Gastrocnemius medialis (tissue), 4 donors: ENCODE measurements around the gene DCAF5. TPM values are rescaled to one million over a fixed set of nuclear protein-coding genes. Genes with fewer than 3 reads are reported as not detected.

ENCODE experiments used
- ATAC-seq, 2 donors: fragments of 150-250 bp; one replicate each; pipeline ENCODE4 v1.9.1; 2016
- DNase-seq, 2 donors: peaks; one replicate each; pipeline ENCODE4 v3.0.0-alpha.2; 2019
- H3K27ac ChIP-seq, 4 donors: fragments of 200-600 bp; sonication (generic); 1 replicate in 1 of 4; 2 replicates in 3 of 4; pipeline ENCODE4 v1.5.1; 2016 to 2018; ENCODE audit warnings: mild to moderate bottlenecking in 2 of 4, moderate library complexity in 1 of 4
- H3K27me3 ChIP-seq, 3 donors: fragments of 200-600 bp; sonication (generic) in 2 of 3; 1 replicate in 1 of 3; 2 replicates in 2 of 3; pipeline versions ENCODE4 v1.5.1 to v1.6.0; 2016 to 2019; ENCODE audit warnings: mild to moderate bottlenecking in 1 of 3, moderate library complexity in 1 of 3
- H3K36me3 ChIP-seq, 2 donors: fragments of 200-600 bp; sonication (generic) in 1 of 2; one replicate each; pipeline ENCODE4 v1.5.1; 2017 to 2018
- H3K4me1 ChIP-seq, 2 donors: fragments of 200-600 bp; sonication (generic) in 1 of 2; one replicate each; pipeline ENCODE4 v1.5.1; 2016 to 2017; ENCODE audit warnings: mild to moderate bottlenecking in 2 of 2
- H3K4me3 ChIP-seq, 4 donors: fragments of 200-600 bp; sonication (generic) in 3 of 4; 1 replicate in 1 of 4; 2 replicates in 3 of 4; pipeline ENCODE4 v1.5.1; 2016 to 2019; ENCODE audit warnings: mild to moderate bottlenecking in 2 of 4
- H3K9me3 ChIP-seq, 3 donors: fragments of 200-600 bp; sonication (generic) in 2 of 3; 1 replicate in 1 of 3; 2 replicates in 2 of 3; pipeline ENCODE4 v1.5.1; 2016 to 2019
- CTCF ChIP-seq, 5 experiments: fragments of 450-650 bp in 3 of 5; fragments of 200-600 bp in 2 of 5; sonication (generic) in 2 of 5; IDR thresholded peaks in 4 of 5; conservative IDR thresholded peaks in 1 of 5; 1 replicate in 4 of 5; 2 replicates in 1 of 5; pipeline ENCODE4 v1.5.1; 2016 to 2019; ENCODE audit warnings: antibody characterized with exemption in 5 of 5, mild to moderate bottlenecking in 3 of 5, moderate library complexity in 3 of 5
- POLR2A ChIP-seq, 2 donors: fragments of 450-650 bp; IDR thresholded peaks; one replicate each; pipeline ENCODE4 v1.6.1; 2017; ENCODE audit warnings: antibody characterized with exemption in 2 of 2, mild to moderate bottlenecking in 2 of 2, moderate library complexity in 2 of 2
- in situ Hi-C, 4 donors: fragments of 200-750 bp; cut with MboI; loops; one replicate each; pipeline versions ENCODE4 v1.15.0 to v1.8.0; 2017; ENCODE audit warnings: low sequenced_read_pairs in 4 of 4
- intact Hi-C: fragments of 100-400 bp; cut with DNase I; formaldehyde crosslinking; loops from one replicate; pipeline ENCODE4 v1.15.1; 2023; ENCODE audit warnings: low total_unique reads
- total RNA-seq, 4 donors: library from RNA; depleted of rRNA; stranded (reverse); fragments of >200 nt; gene quantifications; one replicate each; pipeline versions ENCODE4 v1.1.0 to v1.2.3, GENCODE V29; 2016

DCAF5 gene
- total RNA-seq, 4 donors from 2014 or later: 45.9 to 96.6 (median 66.8) TPM

GRCh38 chr14:69087061-69087461 is 65.9 kb downstream of the DCAF5 start:
- peak; percentile 82 to 91 for ATAC-seq
- no peaks in the 10 kb centered on the region for H3K27me3 ChIP-seq
- no peak overlapping the region for H3K4me3 ChIP-seq
- H3K4me1 ChIP-seq: peaks cover 14 to 30% of the 10 kb centered on the region in 2 donors
- H3K36me3 ChIP-seq: peaks cover 0 to 37% of the 10 kb centered on the region in 2 donors
- DNase-seq: no peak
- intact Hi-C loops: no loop called here
- peak overlapping the region; percentile 41 to 75 (median 51) for H3K27ac ChIP-seq
- no peaks in the 10 kb centered on the region for H3K9me3 ChIP-seq
- TF ChIP-seq CTCF (IDR thresholded peaks at IDR 0.05 in 4 of 5, conservative IDR thresholded peaks at IDR 0.05 in 1 of 5) (no peak), POLR2A (IDR thresholded peaks at IDR 0.05) (no peak)
- in situ Hi-C loops: no loop called here

- no peak for DNase-seq
- Histone ChIP-seq H3K27me3 (no peaks in the 10 kb centered on the region), H3K36me3 (peaks cover 0 to 33% of the 10 kb centered on the region in 2 donors), H3K4me1 (peaks cover 14 to 30% of the 10 kb centered on the region in 2 donors), H3K4me3 (no peak overlapping the region), H3K27ac (peak overlapping the region; percentile 41 to 75 (median 51)), H3K9me3 (no peaks in the 10 kb centered on the region)
- TF ChIP-seq CTCF (IDR thresholded peaks at IDR 0.05 in 4 of 5, conservative IDR thresholded peaks at IDR 0.05 in 1 of 5) (no peak), POLR2A (IDR thresholded peaks at IDR 0.05) (no peak)
- no peak for ATAC-seq
- intact Hi-C loops: no loop called here
- in situ Hi-C loops: no loop called here
Observed at GRCh38 chr14:69086537-69086936, 66.4 kb downstream of the DCAF5 start.

GRCh38 chr14:69084023-69084422 is 68.9 kb downstream of the DCAF5 start:
- no peak overlapping the region for H3K27ac ChIP-seq
- H3K36me3 ChIP-seq: peaks cover 0 to 10% of the 10 kb centered on the region in 2 donors
- in situ Hi-C loops (no loop called here), intact Hi-C loops (no loop called here)
- no peaks in the 10 kb centered on the region for H3K27me3 ChIP-seq
- ATAC-seq (no peak), DNase-seq (no peak)
- H3K4me3 ChIP-seq: no peak overlapping the region
- H3K9me3 ChIP-seq: no peaks in the 10 kb centered on the region
- peaks cover 21 to 31% of the 10 kb centered on the region in 2 donors for H3K4me1 ChIP-seq
- TF ChIP-seq POLR2A (IDR thresholded peaks at IDR 0.05) (no peak), CTCF (IDR thresholded peaks at IDR 0.05 in 4 of 5, conservative IDR thresholded peaks at IDR 0.05 in 1 of 5) (no peak)

- no peak for ATAC-seq
- no peaks in the 10 kb centered on the region for H3K9me3 ChIP-seq
- no peak for DNase-seq
- H3K4me3 ChIP-seq: no peak overlapping the region
- in situ Hi-C loops: no loop called here
- peaks cover 0 to 10% of the 10 kb centered on the region in 2 donors for H3K36me3 ChIP-seq
- no peaks in the 10 kb centered on the region for H3K27me3 ChIP-seq
- peaks cover 18 to 27% of the 10 kb centered on the region in 2 donors for H3K4me1 ChIP-seq
- no peak for TF ChIP-seq POLR2A (IDR thresholded peaks at IDR 0.05)
- TF ChIP-seq CTCF (IDR thresholded peaks at IDR 0.05 in 4 of 5, conservative IDR thresholded peaks at IDR 0.05 in 1 of 5): no peak
- intact Hi-C loops: no loop called here
- no peak overlapping the region for H3K27ac ChIP-seq
Observed at GRCh38 chr14:69083181-69083580, 69.7 kb downstream of the DCAF5 start.

- H3K36me3 ChIP-seq: peaks cover 0 to 10% of the 10 kb centered on the region in 2 donors
- in situ Hi-C loops: no loop called here
Observed at GRCh38 chr14:69081271-69081670, 71.6 kb downstream of the DCAF5 start.

More at GRCh38 chr14:69081271-69081670, 71.6 kb downstream of the DCAF5 start:
- no peak overlapping the region for H3K4me3 ChIP-seq
- TF ChIP-seq CTCF (IDR thresholded peaks at IDR 0.05 in 4 of 5, conservative IDR thresholded peaks at IDR 0.05 in 1 of 5) (no peak), POLR2A (IDR thresholded peaks at IDR 0.05) (no peak)
- no peak overlapping the region for H3K27ac ChIP-seq
- DNase-seq (no peak), ATAC-seq (no peak)
- intact Hi-C loops: no loop called here
- H3K9me3 ChIP-seq: no peaks in the 10 kb centered on the region
- peaks cover 9% of the 10 kb centered on the region in 2 donors for H3K4me1 ChIP-seq
- H3K27me3 ChIP-seq: no peaks in the 10 kb centered on the region
